Smooth muscle cell (in vitro differentiated cells): ENCODE data around the gene KRT37. TPM values are rescaled to one million over a fixed set of nuclear protein-coding genes. Genes with fewer than 3 reads are reported as not detected.
A peak's percentile ranks its signal among the peaks of the same experiment; 100 is the strongest.

ENCODE experiments used
- DNase-seq: peaks from one replicate; lab custom pipeline; 2025; ENCODE audit not compliant: unreplicated experiment; lab: John Stamatoyannopoulos, UW
- H2AFZ ChIP-seq: fragments of 200-600 bp; sonication (generic); 2 replicates; pipeline ENCODE4 v1.6.0; 2016; ENCODE audit warnings: antibody characterized with exemption, low read depth, mild to moderate bottlenecking
- H3F3A ChIP-seq: fragments of 200-600 bp; sonication (generic); 2 replicates; pipeline ENCODE4 v1.6.0; 2017; ENCODE audit warnings: antibody characterized with exemption, low read depth
- H3K27ac ChIP-seq: fragments of 200-600 bp; sonication (generic); 2 replicates; pipeline ENCODE4 v1.5.1; 2016; ENCODE audit warnings: low read depth, mild to moderate bottlenecking
- H3K27me3 ChIP-seq: fragments of 200-600 bp; sonication (generic); 2 replicates; pipeline ENCODE4 v1.6.1; 2016; ENCODE audit warnings: low read depth, mild to moderate bottlenecking
- H3K36me3 ChIP-seq: fragments of 200-600 bp; sonication (generic); 2 replicates; pipeline ENCODE4 v1.5.1; 2016; ENCODE audit warnings: low read depth
- H3K4me1 ChIP-seq: fragments of 200-600 bp; sonication (generic); 2 replicates; pipeline ENCODE4 v1.5.1; 2016; ENCODE audit warnings: low read depth
- H3K4me2 ChIP-seq: fragments of 200-600 bp; sonication (generic); 2 replicates; pipeline ENCODE4 v1.6.0; 2016; ENCODE audit warnings: mild to moderate bottlenecking
- H3K4me3 ChIP-seq: fragments of 200-600 bp; sonication (generic); 2 replicates; pipeline ENCODE4 v1.5.1; 2016; ENCODE audit warnings: mild to moderate bottlenecking
- H3K79me2 ChIP-seq: fragments of 200-600 bp; sonication (generic); 2 replicates; pipeline ENCODE4 v1.6.0; 2016; ENCODE audit warnings: low read depth, mild to moderate bottlenecking
- H3K9ac ChIP-seq: fragments of 200-600 bp; sonication (generic); 2 replicates; pipeline ENCODE4 v1.6.0; 2016; ENCODE audit warnings: low read depth
- H3K9me3 ChIP-seq: fragments of 200-600 bp; sonication (generic); replicated peaks from 2 replicates; pipeline ENCODE4 v1.5.1; 2016; ENCODE audit warnings: low read depth
- H4K20me1 ChIP-seq: fragments of 200-600 bp; sonication (generic); 2 replicates; pipeline ENCODE4 v1.6.0; 2016; ENCODE audit warnings: low read depth
- WGBS: methylation state at CpG from one replicate; pipeline ENCODE4 v1.1.7; 2016; ENCODE audit warnings: low lambda C conversion rate; 5-methylcytosine and 5-hydroxymethylcytosine counted together
- polyA plus RNA-seq: library from polyadenylated mRNA; unstranded; fragments of >200 nt; fragmentation: Nextera tagmentation; extraction: Ambion mirVana; gene quantifications from 2 replicates; pipeline ENCODE4 v1.2.1, GENCODE V29; 2016
- total RNA-seq: library from RNA; depleted of rRNA; stranded (reverse); fragments of >200 nt; gene quantifications from 2 replicates; pipeline ENCODE4 v1.2.3, GENCODE V29; 2014
- TF ChIP-seq, protein P1 (sequence below): fragments of 200-600 bp; sonication (generic); IDR thresholded peaks from 2 replicates; pipeline ENCODE4 v1.5.1; 2017; ENCODE audit warnings: borderline replicate concordance, mild to moderate bottlenecking, antibody characterized with exemption; ENCODE audit not compliant: insufficient read depth, poor library complexity, severe bottlenecking

The KRT37 gene
- total and polyA plus RNA-seq, 2 experiments from 2014 or later, result 0.40 TPM; not detected in 1

DNA sequence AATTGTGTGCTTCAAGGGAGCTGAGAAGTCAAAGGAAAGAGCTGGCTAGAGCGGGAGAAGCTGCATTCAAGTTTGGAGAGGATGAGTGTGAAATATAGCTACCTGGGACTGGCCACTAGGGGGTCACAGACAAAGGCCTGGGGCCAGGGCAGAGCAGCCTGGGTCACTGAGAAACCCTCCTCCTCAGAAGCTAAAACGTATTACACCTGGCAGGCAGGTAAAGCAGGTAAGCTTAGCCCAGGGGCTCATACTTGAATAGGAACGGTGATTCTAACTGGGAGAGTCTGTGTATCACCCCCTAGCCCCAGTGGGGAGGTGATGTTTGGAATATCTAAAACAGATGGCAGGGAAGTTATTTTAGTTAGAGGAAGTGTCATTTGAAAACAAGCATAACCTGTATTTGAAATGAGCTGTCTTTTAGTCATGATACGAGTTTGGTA is 6.8 kb downstream of the KRT37 start:
- 50% methylated on average over 4 of the region's 4 CpGs for WGBS
- peak overlapping the region; percentile 48 for H3K27ac ChIP-seq
- no peaks in the 10 kb centered on the region for H3K4me1 ChIP-seq
- H3K9ac ChIP-seq, result no peak overlapping the region
- TF ChIP-seq, protein P1, sequence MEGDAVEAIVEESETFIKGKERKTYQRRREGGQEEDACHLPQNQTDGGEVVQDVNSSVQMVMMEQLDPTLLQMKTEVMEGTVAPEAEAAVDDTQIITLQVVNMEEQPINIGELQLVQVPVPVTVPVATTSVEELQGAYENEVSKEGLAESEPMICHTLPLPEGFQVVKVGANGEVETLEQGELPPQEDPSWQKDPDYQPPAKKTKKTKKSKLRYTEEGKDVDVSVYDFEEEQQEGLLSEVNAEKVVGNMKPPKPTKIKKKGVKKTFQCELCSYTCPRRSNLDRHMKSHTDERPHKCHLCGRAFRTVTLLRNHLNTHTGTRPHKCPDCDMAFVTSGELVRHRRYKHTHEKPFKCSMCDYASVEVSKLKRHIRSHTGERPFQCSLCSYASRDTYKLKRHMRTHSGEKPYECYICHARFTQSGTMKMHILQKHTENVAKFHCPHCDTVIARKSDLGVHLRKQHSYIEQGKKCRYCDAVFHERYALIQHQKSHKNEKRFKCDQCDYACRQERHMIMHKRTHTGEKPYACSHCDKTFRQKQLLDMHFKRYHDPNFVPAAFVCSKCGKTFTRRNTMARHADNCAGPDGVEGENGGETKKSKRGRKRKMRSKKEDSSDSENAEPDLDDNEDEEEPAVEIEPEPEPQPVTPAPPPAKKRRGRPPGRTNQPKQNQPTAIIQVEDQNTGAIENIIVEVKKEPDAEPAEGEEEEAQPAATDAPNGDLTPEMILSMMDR, result peak; percentile 31
- H4K20me1 ChIP-seq, result no peaks in the 10 kb centered on the region
- H3K4me3 ChIP-seq, result no peak overlapping the region
- H3K27me3 ChIP-seq, result no peaks in the 10 kb centered on the region
- H3K79me2 ChIP-seq, result no peaks in the 10 kb centered on the region
- H3K9me3 ChIP-seq, result no peaks in the 10 kb centered on the region
- no peaks in the 10 kb centered on the region for H3K36me3 ChIP-seq
- no peak overlapping the region for H3K4me2 ChIP-seq
- no peak overlapping the region for H2AFZ ChIP-seq
- DNase-seq, result no peak
- H3F3A ChIP-seq, result no peaks in the 10 kb centered on the region

DNA sequence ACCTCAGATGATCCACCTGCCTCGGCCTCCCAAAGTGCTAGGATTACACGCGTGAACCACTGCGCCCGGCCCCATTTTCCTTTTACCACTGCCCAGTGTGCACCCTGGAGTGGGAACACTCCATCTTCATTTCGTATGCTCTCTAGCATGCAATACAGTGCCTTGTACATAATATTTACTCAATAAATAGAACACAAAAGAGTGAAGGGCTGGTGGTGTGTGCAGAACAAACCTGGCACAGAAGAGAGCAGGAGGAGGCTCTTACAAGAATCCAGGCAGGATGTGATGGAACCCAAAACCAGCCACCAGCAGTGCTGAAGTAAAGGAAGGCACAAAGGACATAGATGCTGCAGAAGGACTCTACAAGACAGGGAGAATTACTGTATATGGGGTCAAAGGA is 7.3 kb downstream of the KRT37 start:
- peak overlapping the region; percentile 48 for H3K27ac ChIP-seq
- no peaks in the 10 kb centered on the region for H3K9me3 ChIP-seq
- TF ChIP-seq, protein P1, result no peak
- no peak overlapping the region for H3K4me3 ChIP-seq
- H3K4me2 ChIP-seq, result no peak overlapping the region
- no peaks in the 10 kb centered on the region for H3K36me3 ChIP-seq
- H3K27me3 ChIP-seq, result no peaks in the 10 kb centered on the region
- H3K9ac ChIP-seq, result no peak overlapping the region
- DNase-seq, result no peak
- no peaks in the 10 kb centered on the region for H3K4me1 ChIP-seq
- no peak overlapping the region for H2AFZ ChIP-seq
- H3F3A ChIP-seq, result no peaks in the 10 kb centered on the region
- no peaks in the 10 kb centered on the region for H3K79me2 ChIP-seq
- H4K20me1 ChIP-seq, result no peaks in the 10 kb centered on the region
- 97% methylated on average over 6 of the region's 6 CpGs for WGBS

DNA sequence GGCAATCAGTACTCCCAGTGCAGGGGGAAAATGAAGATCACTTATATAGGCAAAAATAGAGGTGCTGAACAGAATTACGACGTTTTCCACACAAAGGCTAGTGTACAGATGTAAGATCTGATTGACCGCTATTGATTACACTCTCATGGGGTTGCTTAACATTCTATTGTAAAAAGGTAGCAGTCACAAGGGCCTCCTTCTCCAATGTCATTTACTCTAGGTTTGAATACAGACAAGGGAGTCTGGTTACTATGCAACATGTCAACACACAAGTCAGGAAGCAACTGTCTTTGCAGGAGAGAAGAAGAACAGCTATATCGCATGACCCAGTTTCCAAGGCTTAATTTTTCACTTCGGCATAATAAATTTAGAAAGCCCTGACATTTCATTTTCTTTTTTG is 7.9 kb downstream of the KRT37 start:
- TF ChIP-seq, protein P1, result no peak
- Histone ChIP-seq H3K4me1 (no peaks in the 10 kb centered on the region), H3F3A (no peaks in the 10 kb centered on the region), H4K20me1 (no peaks in the 10 kb centered on the region), H3K9me3 (no peaks in the 10 kb centered on the region), H3K4me2 (no peak overlapping the region), H3K4me3 (no peak overlapping the region), H3K27ac (peak overlapping the region; percentile 66), H3K27me3 (no peaks in the 10 kb centered on the region), H3K36me3 (no peaks in the 10 kb centered on the region), H3K79me2 (no peaks in the 10 kb centered on the region), H3K9ac (no peak overlapping the region), H2AFZ (no peak overlapping the region)
- DNase-seq, result no peak
- 87% methylated on average over 5 of the region's 5 CpGs for WGBS

DNA sequence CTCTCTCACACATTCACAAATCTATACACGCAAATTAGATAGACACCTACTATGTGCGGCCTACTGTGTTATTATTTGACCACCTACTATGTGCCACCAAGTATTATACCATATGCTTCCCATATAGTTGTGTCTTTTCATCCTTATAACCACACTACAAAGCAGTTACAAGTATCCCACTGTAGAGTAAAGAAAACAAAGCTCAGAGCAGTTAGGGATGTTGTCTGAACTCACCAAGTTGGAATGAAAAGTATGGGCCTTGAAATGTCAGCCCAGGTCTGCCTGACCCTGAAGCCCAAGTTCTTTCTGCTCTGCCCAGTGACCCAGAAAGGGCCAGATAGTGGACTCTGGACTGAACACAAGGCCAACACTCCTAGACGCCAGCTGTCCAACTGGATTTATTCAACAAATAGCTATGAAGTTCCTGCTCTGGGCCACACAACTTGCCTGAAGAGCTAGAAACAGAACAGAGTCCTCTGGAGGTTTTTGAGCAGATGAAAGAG is 8.5 kb downstream of the KRT37 start:
- no peak overlapping the region for H3K9ac ChIP-seq
- peak overlapping the region; percentile 66 for H3K27ac ChIP-seq
- no peak overlapping the region for H3K4me2 ChIP-seq
- no peaks in the 10 kb centered on the region for H3K36me3 ChIP-seq
- 81% methylated on average over 3 of the region's 3 CpGs for WGBS
- no peaks in the 10 kb centered on the region for H3F3A ChIP-seq
- no peaks in the 10 kb centered on the region for H4K20me1 ChIP-seq
- TF ChIP-seq, protein P1, result no peak
- H3K4me3 ChIP-seq, result no peak overlapping the region
- H3K4me1 ChIP-seq, result no peaks in the 10 kb centered on the region
- DNase-seq, result no peak
- no peaks in the 10 kb centered on the region for H3K27me3 ChIP-seq
- no peak overlapping the region for H2AFZ ChIP-seq
- no peaks in the 10 kb centered on the region for H3K9me3 ChIP-seq
- H3K79me2 ChIP-seq, result no peaks in the 10 kb centered on the region
